Measurements from ENCODE around the gene SCUBE3.

Gene SCUBE3

GRCh38 chr6:35174088-35174434, 39.7 kb upstream of the SCUBE3 start:
- no peaks in the 10 kb centered on the region for H3K36me3 ChIP-seq (ENCODE audit: insufficient read depth, low read depth, low read length)
- no peak overlapping the region for H3K27ac ChIP-seq (ENCODE audit: low read length)
- no peaks in the 10 kb centered on the region for H3K9me3 ChIP-seq (ENCODE audit: insufficient read depth, low read depth, low read length)
- no peaks in the 10 kb centered on the region for H3K27me3 ChIP-seq (ENCODE audit: insufficient read depth, low read length)
- H3K4me3 ChIP-seq (ENCODE audit: low read length), result no peak overlapping the region
- H3K9ac ChIP-seq (ENCODE audit: low read depth, low read length), result no peak overlapping the region
- H3K4me1 ChIP-seq (ENCODE audit: insufficient read depth, low read length), result no peaks in the 10 kb centered on the region

- H3K36me3 ChIP-seq (ENCODE audit: insufficient read depth, low read depth, low read length), result no peaks in the 10 kb centered on the region
- H3K9me3 ChIP-seq (ENCODE audit: insufficient read depth, low read depth, low read length), result no peaks in the 10 kb centered on the region
- H3K27ac ChIP-seq (ENCODE audit: low read length), result no peak overlapping the region
- H3K4me3 ChIP-seq (ENCODE audit: low read length), result no peak overlapping the region
- H3K9ac ChIP-seq (ENCODE audit: low read depth, low read length), result no peak overlapping the region
- peaks cover 1% of the 10 kb centered on the region; the same call in 1 of the 2 replicates for H3K4me1 ChIP-seq (ENCODE audit: insufficient read depth, low read length)
- H3K27me3 ChIP-seq (ENCODE audit: insufficient read depth, low read length), result no peaks in the 10 kb centered on the region
Observed at GRCh38 chr6:35174501-35174900, 39.3 kb upstream of the SCUBE3 start.

GRCh38 chr6:35176301-35177024, 37.3 kb upstream of the SCUBE3 start:
- Histone ChIP-seq H3K27me3 (ENCODE audit: insufficient read depth, low read length) (peaks cover 6% of the 10 kb centered on the region; the same call in 1 of the 2 replicates), H3K4me3 (ENCODE audit: low read length) (no peak overlapping the region), H3K9ac (ENCODE audit: low read depth, low read length) (no peak overlapping the region), H3K27ac (ENCODE audit: low read length) (no peak overlapping the region), H3K9me3 (ENCODE audit: insufficient read depth, low read depth, low read length) (no peaks in the 10 kb centered on the region), H3K36me3 (ENCODE audit: insufficient read depth, low read depth, low read length) (no peaks in the 10 kb centered on the region), H3K4me1 (ENCODE audit: insufficient read depth, low read length) (peaks cover 2% of the 10 kb centered on the region; the same call in 1 of the 2 replicates)

- Histone ChIP-seq H3K4me1 (ENCODE audit: insufficient read depth, low read length) (peaks cover 2% of the 10 kb centered on the region; the same call in 1 of the 2 replicates), H3K9ac (ENCODE audit: low read depth, low read length) (no peak overlapping the region), H3K27me3 (ENCODE audit: insufficient read depth, low read length) (peaks cover 13% of the 10 kb centered on the region), H3K4me3 (ENCODE audit: low read length) (no peak overlapping the region), H3K36me3 (ENCODE audit: insufficient read depth, low read depth, low read length) (no peaks in the 10 kb centered on the region), H3K9me3 (ENCODE audit: insufficient read depth, low read depth, low read length) (no peaks in the 10 kb centered on the region), H3K27ac (ENCODE audit: low read length) (no peak overlapping the region)
Observed at GRCh38 chr6:35177157-35177556, 36.6 kb upstream of the SCUBE3 start.

- Histone ChIP-seq H3K9ac (ENCODE audit: low read depth, low read length) (no peak overlapping the region), H3K27ac (ENCODE audit: low read length) (no peak overlapping the region)
Observed at GRCh38 chr6:35177596-35177995, 36.2 kb upstream of the SCUBE3 start.

GRCh38 chr6:35178012-35178411, 35.7 kb upstream of the SCUBE3 start:
- Histone ChIP-seq H3K9ac (ENCODE audit: low read depth, low read length) (no peak overlapping the region), H3K9me3 (ENCODE audit: insufficient read depth, low read depth, low read length) (no peaks in the 10 kb centered on the region), H3K4me3 (ENCODE audit: low read length) (no peak overlapping the region), H3K27ac (ENCODE audit: low read length) (no peak overlapping the region), H3K27me3 (ENCODE audit: insufficient read depth, low read length) (peaks cover 19% of the 10 kb centered on the region), H3K36me3 (ENCODE audit: insufficient read depth, low read depth, low read length) (no peaks in the 10 kb centered on the region), H3K4me1 (ENCODE audit: insufficient read depth, low read length) (peaks cover 2% of the 10 kb centered on the region; the same call in 1 of the 2 replicates)

More at GRCh38 chr6:35177596-35177995, 36.2 kb upstream of the SCUBE3 start:
- H3K27me3 ChIP-seq (ENCODE audit: insufficient read depth, low read length), result peaks cover 15% of the 10 kb centered on the region
- no peaks in the 10 kb centered on the region for H3K9me3 ChIP-seq (ENCODE audit: insufficient read depth, low read depth, low read length)
- peaks cover 2% of the 10 kb centered on the region; the same call in 1 of the 2 replicates for H3K4me1 ChIP-seq (ENCODE audit: insufficient read depth, low read length)
- H3K4me3 ChIP-seq (ENCODE audit: low read length), result no peak overlapping the region
- no peaks in the 10 kb centered on the region for H3K36me3 ChIP-seq (ENCODE audit: insufficient read depth, low read depth, low read length)

GRCh38 chr6:35178932-35179832, 34.6 kb upstream of the SCUBE3 start:
- no peak overlapping the region for H3K4me3 ChIP-seq (ENCODE audit: low read length)
- H3K27ac ChIP-seq (ENCODE audit: low read length), result no peak overlapping the region
- no peaks in the 10 kb centered on the region for H3K36me3 ChIP-seq (ENCODE audit: insufficient read depth, low read depth, low read length)
- H3K27me3 ChIP-seq (ENCODE audit: insufficient read depth, low read length), result peaks cover 26% of the 10 kb centered on the region
- H3K4me1 ChIP-seq (ENCODE audit: insufficient read depth, low read length), result peaks cover 2% of the 10 kb centered on the region; the same call in 1 of the 2 replicates
- H3K9ac ChIP-seq (ENCODE audit: low read depth, low read length), result no peak overlapping the region
- no peaks in the 10 kb centered on the region for H3K9me3 ChIP-seq (ENCODE audit: insufficient read depth, low read depth, low read length)

GRCh38 chr6:35179901-35180535, 33.7 kb upstream of the SCUBE3 start:
- H3K9ac ChIP-seq (ENCODE audit: low read depth, low read length), result no peak overlapping the region
- peaks cover 2% of the 10 kb centered on the region; the same call in 1 of the 2 replicates for H3K4me1 ChIP-seq (ENCODE audit: insufficient read depth, low read length)
- H3K36me3 ChIP-seq (ENCODE audit: insufficient read depth, low read depth, low read length), result no peaks in the 10 kb centered on the region
- no peaks in the 10 kb centered on the region for H3K9me3 ChIP-seq (ENCODE audit: insufficient read depth, low read depth, low read length)
- no peak overlapping the region for H3K27ac ChIP-seq (ENCODE audit: low read length)
- no peak overlapping the region for H3K4me3 ChIP-seq (ENCODE audit: low read length)
- H3K27me3 ChIP-seq (ENCODE audit: insufficient read depth, low read length), result peaks cover 26% of the 10 kb centered on the region

- peaks cover 2% of the 10 kb centered on the region; the same call in 1 of the 2 replicates for H3K4me1 ChIP-seq (ENCODE audit: insufficient read depth, low read length)
- H3K9me3 ChIP-seq (ENCODE audit: insufficient read depth, low read depth, low read length), result no peaks in the 10 kb centered on the region
- no peak overlapping the region for H3K27ac ChIP-seq (ENCODE audit: low read length)
- no peak overlapping the region for H3K4me3 ChIP-seq (ENCODE audit: low read length)
- no peak overlapping the region for H3K9ac ChIP-seq (ENCODE audit: low read depth, low read length)
- peaks cover 26% of the 10 kb centered on the region for H3K27me3 ChIP-seq (ENCODE audit: insufficient read depth, low read length)
- H3K36me3 ChIP-seq (ENCODE audit: insufficient read depth, low read depth, low read length), result no peaks in the 10 kb centered on the region
Observed at GRCh38 chr6:35181308-35181932, 32.3 kb upstream of the SCUBE3 start.

GRCh38 chr6:35181933-35182612, 31.7 kb upstream of the SCUBE3 start:
- Histone ChIP-seq H3K36me3 (ENCODE audit: insufficient read depth, low read depth, low read length) (no peaks in the 10 kb centered on the region), H3K9me3 (ENCODE audit: insufficient read depth, low read depth, low read length) (no peaks in the 10 kb centered on the region), H3K4me1 (ENCODE audit: insufficient read depth, low read length) (peaks cover 2% of the 10 kb centered on the region; the same call in 1 of the 2 replicates), H3K4me3 (ENCODE audit: low read length) (no peak overlapping the region), H3K9ac (ENCODE audit: low read depth, low read length) (no peak overlapping the region), H3K27ac (ENCODE audit: low read length) (no peak overlapping the region), H3K27me3 (ENCODE audit: insufficient read depth, low read length) (peaks cover 26% of the 10 kb centered on the region)

- H3K9me3 ChIP-seq (ENCODE audit: insufficient read depth, low read depth, low read length), result no peaks in the 10 kb centered on the region
- H3K4me1 ChIP-seq (ENCODE audit: insufficient read depth, low read length), result peaks cover 2% of the 10 kb centered on the region; the same call in 1 of the 2 replicates
- H3K4me3 ChIP-seq (ENCODE audit: low read length), result no peak overlapping the region
- H3K36me3 ChIP-seq (ENCODE audit: insufficient read depth, low read depth, low read length), result no peaks in the 10 kb centered on the region
- peaks cover 26% of the 10 kb centered on the region for H3K27me3 ChIP-seq (ENCODE audit: insufficient read depth, low read length)
- no peak overlapping the region for H3K9ac ChIP-seq (ENCODE audit: low read depth, low read length)
- H3K27ac ChIP-seq (ENCODE audit: low read length), result no peak overlapping the region
Observed at GRCh38 chr6:35183281-35183680, 30.5 kb upstream of the SCUBE3 start.
